Endothelial cell of umbilical vein (primary cell): Measurements from ENCODE around the gene ENOX2. TPM values are rescaled to one million over a fixed set of nuclear protein-coding genes. Genes with fewer than 3 reads are reported as not detected.

Source experiments
- BruUV-seq: library from RNA; stranded (reverse); fragments of 400-500 nt; replicated peaks from 2 replicates; lab custom pipeline; 2021; lab: Mats Ljungman, UMichigan
- CTCF ChIA-PET: fragments of 300-600, 350-600 bp; sonication (Branson Sonifier 250); formaldehyde crosslinking; loops from one replicate; lab custom pipeline; 2021; ENCODE audit warnings: antibody characterized with exemption, inconsistent platforms; lab: Charles Lee
- POLR2A ChIA-PET: fragments of 300-600, 350-600 bp; sonication (Branson Sonifier 250); formaldehyde crosslinking; loops from one replicate; lab custom pipeline; 2021; ENCODE audit warnings: antibody characterized with exemption, inconsistent platforms; lab: Charles Lee
- DNase-seq: peaks from one replicate; pipeline ENCODE4 v3.0.0-alpha.2; 2011; ENCODE audit warnings: low read depth, low spot score
- FAIRE-seq: peaks from 2 replicates; lab custom pipeline; 2011; peaks lifted over from hg19 to GRCh38; lab: Jason Lieb, UNC
- H2AFZ ChIP-seq: 2 replicates; pipeline ENCODE4 v1.6.0; 2012; ENCODE audit warnings: low read depth, low read length, control low read depth, inconsistent platforms
- H3K27ac ChIP-seq: 2 replicates; pipeline ENCODE4 v1.5.1; 2011; ENCODE audit warnings: low read depth, mild to moderate bottlenecking, control low read depth, low read length, moderate library complexity; ENCODE audit not compliant: insufficient read depth
- H3K27me3 ChIP-seq, 2 experiments: 2 replicates each; pipeline versions ENCODE4 v1.6.0 to v1.6.1; 2011; ENCODE audit warnings: low read length in 2 of 2, mixed read lengths in 1 of 2; ENCODE audit not compliant: control insufficient read depth in 2 of 2, insufficient read depth in 2 of 2
- H3K36me3 ChIP-seq, 2 experiments: 2 replicates in 1 of 2; 3 replicates in 1 of 2; pipeline ENCODE4 v1.5.1; 2011; ENCODE audit warnings: low read length in 2 of 2, mild to moderate bottlenecking in 1 of 2, moderate library complexity in 1 of 2; ENCODE audit not compliant: control insufficient read depth in 2 of 2, insufficient read depth in 2 of 2; ENCODE audit errors: extremely low read depth in 1 of 2
- H3K4me1 ChIP-seq: 3 replicates; pipeline ENCODE4 v1.5.1; 2011; ENCODE audit warnings: mild to moderate bottlenecking, low read length; ENCODE audit not compliant: control insufficient read depth, insufficient read depth; ENCODE audit errors: extremely low read depth
- H3K4me2 ChIP-seq: 2 replicates; pipeline ENCODE4 v1.6.1; 2011; ENCODE audit warnings: low read length, control low read depth, mixed read lengths; ENCODE audit not compliant: insufficient read depth
- H3K4me3 ChIP-seq, 3 experiments: fragments of 200-600 bp in 1 of 3; sonication (generic), shearing (Covaris generic) in 1 of 3; replicated peaks in 1 of 3; 2 replicates each; pipeline ENCODE4 v1.5.1; 2011 to 2016; ENCODE audit warnings: control low read depth in 3 of 3, low read length in 3 of 3, mild to moderate bottlenecking in 2 of 3, inconsistent platforms in 1 of 3, low read depth in 1 of 3, moderate library complexity in 1 of 3; ENCODE audit not compliant: insufficient read depth in 1 of 3
- H3K79me2 ChIP-seq: 2 replicates; pipeline ENCODE4 v1.6.0; 2012; ENCODE audit warnings: low read length, inconsistent platforms; ENCODE audit not compliant: control insufficient read depth, insufficient read depth
- H3K9ac ChIP-seq: replicated peaks from 2 replicates; pipeline ENCODE3; 2011; ENCODE audit warnings: low read length, control low read depth; ENCODE audit not compliant: insufficient read depth; ENCODE audit errors: extremely low read depth
- H3K9me1 ChIP-seq: replicated peaks from 3 replicates; pipeline ENCODE4 v1.6.0; 2011; ENCODE audit warnings: mild to moderate bottlenecking, low read length; ENCODE audit not compliant: control insufficient read depth, insufficient read depth; ENCODE audit errors: extremely low read depth
- H3K9me3 ChIP-seq: replicated peaks from 2 replicates; pipeline ENCODE4 v1.5.1; 2012; ENCODE audit warnings: low read length, inconsistent platforms; ENCODE audit not compliant: control insufficient read depth, insufficient read depth
- H4K20me1 ChIP-seq: replicated peaks from 2 replicates; pipeline ENCODE3; 2011; ENCODE audit warnings: mild to moderate bottlenecking, low read length; ENCODE audit not compliant: control insufficient read depth, insufficient read depth; ENCODE audit errors: extremely low read depth
- CTCF ChIP-seq, 2 donors: IDR thresholded peaks; 1 replicate in 1 of 2; 2 replicates in 1 of 2; pipeline ENCODE4 v1.5.1; 2011; ENCODE audit warnings: low read length in 2 of 2, mild to moderate bottlenecking in 2 of 2, moderate library complexity in 2 of 2, control low read depth in 1 of 2, inconsistent platforms in 1 of 2, low read depth in 1 of 2; ENCODE audit not compliant: insufficient read depth in 1 of 2; ENCODE audit errors: extremely low read depth in 1 of 2
- EZH2 ChIP-seq: IDR thresholded peaks from 2 replicates; pipeline ENCODE4 v1.6.1; 2012; ENCODE audit warnings: borderline replicate concordance, low read depth, mild to moderate bottlenecking, moderate library complexity, low read length, inconsistent platforms; ENCODE audit not compliant: severe bottlenecking
- FOS ChIP-seq: IDR thresholded peaks from 2 replicates; pipeline ENCODE4 v1.6.1; 2011; ENCODE audit warnings: mild to moderate bottlenecking, low read length, moderate library complexity, borderline replicate concordance; ENCODE audit not compliant: insufficient read depth
- GATA2 ChIP-seq: IDR thresholded peaks from 2 replicates; pipeline ENCODE4 v1.7.0; 2011; ENCODE audit warnings: low read depth, mild to moderate bottlenecking, moderate library complexity, mixed read lengths, low read length; ENCODE audit not compliant: insufficient read length, insufficient read depth
- JUN ChIP-seq: IDR thresholded peaks from 2 replicates; pipeline ENCODE4 v1.6.1; 2011; ENCODE audit warnings: borderline replicate concordance, low read depth; ENCODE audit not compliant: insufficient read length, insufficient read depth
- MAX ChIP-seq: IDR thresholded peaks from 2 replicates; pipeline ENCODE4 v1.6.1; 2011; ENCODE audit not compliant: insufficient read depth, insufficient read length
- MYC ChIP-seq: IDR thresholded peaks from one replicate; pipeline ENCODE4 v1.6.1; 2011; ENCODE audit warnings: mild to moderate bottlenecking, low read depth, low read length
- POLR2A ChIP-seq: IDR thresholded peaks from 2 replicates; pipeline ENCODE4 v1.6.1; 2012; ENCODE audit warnings: low read depth, mild to moderate bottlenecking, control low read depth, low read length
- POLR2AphosphoS5 ChIP-seq: IDR thresholded peaks from 2 replicates; pipeline ENCODE4 v1.6.1; 2012; ENCODE audit warnings: low read depth, mild to moderate bottlenecking, control low read depth, low read length, moderate library complexity; ENCODE audit not compliant: insufficient read depth
- dilution Hi-C: fragments of 300-500 bp; cut with MboI; formaldehyde crosslinking; loops from one replicate; pipeline ENCODE4 v1.15.0; 2019; ENCODE audit warnings: low sequenced_read_pairs; ENCODE audit not compliant: extremely low pct_ligation_motif_present
- intact Hi-C: fragments of 100-400 bp; cut with micrococcal nuclease; formaldehyde crosslinking; loops from one replicate; pipeline ENCODE4 v1.10.0; 2022
- polyA plus RNA-seq, 4 experiments: library from polyadenylated mRNA; depleted of rRNA in 3 of 4; stranded (reverse) in 3 of 4; unstranded in 1 of 4; fragments of >200 nt; gene quantifications; 2 replicates each; pipeline versions ENCODE4 v1.2.1 to v1.2.3, GENCODE V29; 2011 to 2012; ENCODE audit warnings: missing spikeins in 1 of 4
- total RNA-seq: library from RNA; stranded (reverse); gene quantifications from 2 replicates; pipeline ENCODE4 v1.2.3, GENCODE V29; 2021

The ENOX2 gene
- total and polyA plus RNA-seq, 2 donors (not counting 3 experiments of a cell fraction or from before 2014, with no cell fraction given), result 5.5 to 13.1 TPM

- intact Hi-C loops (no loop called here), dilution Hi-C loops (no loop called here)
- no peak overlapping the region for H3K27ac ChIP-seq
- no peak overlapping the region for H3K4me3 ChIP-seq
- H3K79me2 ChIP-seq, result no peaks in the 10 kb centered on the region
- no peaks in the 10 kb centered on the region for H3K36me3 ChIP-seq
- H3K9ac ChIP-seq, result no peak overlapping the region
- no peaks in the 10 kb centered on the region for H3K27me3 ChIP-seq
- no peaks in the 10 kb centered on the region for H4K20me1 ChIP-seq
- no peak overlapping the region for H2AFZ ChIP-seq
- H3K4me1 ChIP-seq, result no peaks in the 10 kb centered on the region
- DNase-seq (no peak), FAIRE-seq (no peak)
- TF ChIP-seq MYC (no peak), JUN (no peak), POLR2AphosphoS5 (no peak), EZH2 (no peak), GATA2 (no peak), FOS (no peak), POLR2A (no peak)
- no TSS peak for BruUV-seq
- CTCF ChIA-PET, result no interaction called here
- H3K4me2 ChIP-seq, result no peak overlapping the region
- H3K9me1 ChIP-seq, result no peaks in the 10 kb centered on the region
- POLR2A ChIA-PET, result no interaction called here
- H3K9me3 ChIP-seq, result no peaks in the 10 kb centered on the region
Measured at GRCh38 chrX:130756233-130756632, 146.8 kb downstream of the ENOX2 start.

- FAIRE-seq, result no peak
- no peaks in the 10 kb centered on the region for H3K79me2 ChIP-seq
- H4K20me1 ChIP-seq, result no peaks in the 10 kb centered on the region
- no peak overlapping the region for H3K4me2 ChIP-seq
- H3K4me1 ChIP-seq, result no peaks in the 10 kb centered on the region
- H3K9me3 ChIP-seq, result no peaks in the 10 kb centered on the region
- no peaks in the 10 kb centered on the region for H3K27me3 ChIP-seq
- POLR2A ChIA-PET, result no interaction called here
- no peaks in the 10 kb centered on the region for H3K9me1 ChIP-seq
- BruUV-seq, result no TSS peak
- no peak for DNase-seq
- CTCF ChIA-PET, result interaction anchor here (1.3 kb wide), 1 partner anchor 12 kb away, joined by 3 read pairs; no protein-coding TSS in a partner anchor
- H3K27ac ChIP-seq, result no peak overlapping the region
- H2AFZ ChIP-seq, result no peak overlapping the region
- no peak for TF ChIP-seq EZH2
- TF ChIP-seq JUN, result no peak
- TF ChIP-seq MAX, result no peak
- no peak for TF ChIP-seq FOS
- no peak for TF ChIP-seq GATA2
- no peak for TF ChIP-seq POLR2A
- TF ChIP-seq CTCF (IDR thresholded peaks at IDR 0.05; ENCODE audit: extremely low read depth in 1 of 2, insufficient read depth in 1 of 2, low read depth in 1 of 2, low read length in 2 of 2), result no peak
- no peak overlapping the region for H3K9ac ChIP-seq
- intact Hi-C loops (no loop called here), dilution Hi-C loops (no loop called here)
- no peaks in the 10 kb centered on the region for H3K36me3 ChIP-seq
- H3K4me3 ChIP-seq, result no peak overlapping the region
Measured at GRCh38 chrX:130754353-130754752, 148.7 kb downstream of the ENOX2 start.
